GM10266 (cell line): ENCODE results near the gene CCDC122.

Experiments
- DNase-seq: peaks from one replicate; pipeline ENCODE4 v3.0.0; 2012; ENCODE audit errors: extremely low spot score
- TF ChIP-seq, protein P1 (sequence below): IDR thresholded peaks from 2 replicates; pipeline ENCODE4 v1.5.1; 2012; ENCODE audit warnings: mild to moderate bottlenecking, low read depth; ENCODE audit not compliant: control insufficient read depth, insufficient read depth; ENCODE audit errors: missing control alignments

Gene CCDC122

DNA sequence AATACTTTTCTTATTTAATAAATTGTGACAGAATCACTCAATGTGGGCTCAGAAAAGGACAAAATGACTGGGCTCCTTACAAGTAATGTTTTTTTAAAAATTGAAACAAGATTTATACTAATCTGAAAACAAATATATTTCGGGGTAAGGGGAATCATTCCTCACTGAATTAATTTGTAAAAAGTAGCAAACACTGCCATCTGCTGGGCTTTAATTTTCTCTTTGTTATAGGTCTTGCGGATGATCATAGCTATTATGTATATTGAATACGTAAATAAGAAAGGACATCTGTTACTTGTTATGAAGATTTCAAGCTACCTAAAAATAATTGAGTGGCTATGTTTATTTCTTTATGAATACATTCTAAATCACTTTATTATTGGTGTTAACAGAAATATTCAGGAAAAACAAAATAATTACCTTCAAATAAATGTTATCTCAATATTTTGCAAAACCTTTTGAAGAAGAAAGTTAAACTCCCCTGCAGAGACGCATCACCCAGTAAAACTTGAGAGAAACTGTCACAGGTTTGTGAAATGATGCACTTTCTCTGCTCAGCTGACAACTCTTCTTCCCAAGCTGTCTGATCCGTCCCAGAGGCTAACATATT is 75.0 kb downstream of the CCDC122 start:
- TF ChIP-seq, protein P1, sequence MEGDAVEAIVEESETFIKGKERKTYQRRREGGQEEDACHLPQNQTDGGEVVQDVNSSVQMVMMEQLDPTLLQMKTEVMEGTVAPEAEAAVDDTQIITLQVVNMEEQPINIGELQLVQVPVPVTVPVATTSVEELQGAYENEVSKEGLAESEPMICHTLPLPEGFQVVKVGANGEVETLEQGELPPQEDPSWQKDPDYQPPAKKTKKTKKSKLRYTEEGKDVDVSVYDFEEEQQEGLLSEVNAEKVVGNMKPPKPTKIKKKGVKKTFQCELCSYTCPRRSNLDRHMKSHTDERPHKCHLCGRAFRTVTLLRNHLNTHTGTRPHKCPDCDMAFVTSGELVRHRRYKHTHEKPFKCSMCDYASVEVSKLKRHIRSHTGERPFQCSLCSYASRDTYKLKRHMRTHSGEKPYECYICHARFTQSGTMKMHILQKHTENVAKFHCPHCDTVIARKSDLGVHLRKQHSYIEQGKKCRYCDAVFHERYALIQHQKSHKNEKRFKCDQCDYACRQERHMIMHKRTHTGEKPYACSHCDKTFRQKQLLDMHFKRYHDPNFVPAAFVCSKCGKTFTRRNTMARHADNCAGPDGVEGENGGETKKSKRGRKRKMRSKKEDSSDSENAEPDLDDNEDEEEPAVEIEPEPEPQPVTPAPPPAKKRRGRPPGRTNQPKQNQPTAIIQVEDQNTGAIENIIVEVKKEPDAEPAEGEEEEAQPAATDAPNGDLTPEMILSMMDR, result peak; percentile 38
- peak; percentile 45 for DNase-seq

DNA sequence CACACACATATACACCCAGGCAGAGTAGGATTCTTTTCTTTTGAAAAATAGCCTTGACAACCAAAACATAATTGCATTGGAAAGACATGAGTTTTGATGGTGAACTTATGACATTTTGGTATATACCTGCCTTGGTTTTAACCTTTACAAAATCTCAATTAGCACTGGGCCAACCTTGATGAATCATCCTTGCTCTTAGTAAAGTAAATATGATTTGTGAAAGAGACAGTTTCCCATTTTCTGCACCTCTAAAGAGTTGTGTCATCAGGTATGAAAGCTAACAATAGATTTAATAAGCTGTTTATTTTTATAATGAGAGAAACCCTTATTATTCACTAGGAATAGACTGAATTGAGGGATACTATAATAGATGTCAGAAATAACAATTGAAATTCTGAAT is 77.0 kb downstream of the CCDC122 start:
- TF ChIP-seq, protein P1, result no peak
- DNase-seq, result no peak

DNA sequence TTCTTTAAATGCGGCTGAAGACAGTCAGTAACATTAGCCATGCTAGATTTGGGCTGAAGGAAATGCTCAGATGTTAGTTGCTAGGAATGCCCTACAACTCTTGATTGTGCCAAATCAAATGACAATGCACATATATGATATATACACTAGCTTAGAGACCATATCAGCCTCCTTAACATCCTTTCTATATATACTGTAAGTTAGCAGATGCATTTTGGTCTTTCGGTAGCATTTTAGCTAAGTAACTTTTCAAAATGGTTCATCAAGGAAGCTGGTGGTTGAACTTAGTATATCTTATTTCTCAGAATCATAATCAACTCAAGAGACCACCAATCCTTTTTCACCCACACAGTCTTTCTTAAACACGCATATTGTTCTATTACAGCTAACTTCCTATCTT is 78.7 kb downstream of the CCDC122 start:
- DNase-seq, result no peak
- TF ChIP-seq, protein P1, result no peak

DNA sequence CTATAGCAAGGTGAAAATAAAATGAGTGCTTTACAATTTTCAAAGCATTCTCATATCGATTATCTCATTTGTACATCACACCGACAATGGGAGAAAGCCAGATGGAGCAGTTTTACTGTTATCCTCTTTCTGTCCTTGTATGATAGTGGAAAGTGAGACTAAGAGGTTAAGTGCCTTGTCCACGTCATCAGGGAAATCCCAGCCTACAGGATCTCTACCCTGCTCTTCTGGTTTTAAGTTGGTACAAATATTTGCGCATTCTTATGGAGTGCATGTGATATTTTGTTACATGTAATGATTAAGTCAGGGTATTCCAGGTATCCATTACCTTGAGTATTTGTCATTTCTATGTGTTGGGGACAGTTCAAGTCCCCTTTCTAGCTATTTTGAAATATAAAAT is 80.3 kb downstream of the CCDC122 start:
- DNase-seq, result no peak
- TF ChIP-seq, protein P1, result no peak

DNA sequence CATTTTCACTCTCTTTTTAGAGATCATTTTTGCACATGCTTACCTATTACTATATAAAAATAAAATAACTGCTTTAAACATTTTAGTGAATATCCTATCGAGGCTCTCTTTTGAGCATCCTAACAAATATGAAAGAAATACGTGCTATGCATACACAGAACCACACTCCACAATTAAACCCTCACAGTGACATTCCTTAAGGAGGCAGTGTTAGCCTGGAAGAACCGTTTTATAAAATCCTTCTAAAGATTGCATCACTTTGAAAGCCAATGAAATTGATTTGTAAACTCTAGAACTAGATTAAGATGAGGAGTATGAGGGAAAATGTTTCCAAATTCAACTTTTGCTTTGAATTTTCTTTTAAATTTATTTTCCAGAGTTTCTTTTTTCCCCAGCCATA is 81.7 kb downstream of the CCDC122 start:
- DNase-seq, result no peak
- TF ChIP-seq, protein P1, result no peak

DNA sequence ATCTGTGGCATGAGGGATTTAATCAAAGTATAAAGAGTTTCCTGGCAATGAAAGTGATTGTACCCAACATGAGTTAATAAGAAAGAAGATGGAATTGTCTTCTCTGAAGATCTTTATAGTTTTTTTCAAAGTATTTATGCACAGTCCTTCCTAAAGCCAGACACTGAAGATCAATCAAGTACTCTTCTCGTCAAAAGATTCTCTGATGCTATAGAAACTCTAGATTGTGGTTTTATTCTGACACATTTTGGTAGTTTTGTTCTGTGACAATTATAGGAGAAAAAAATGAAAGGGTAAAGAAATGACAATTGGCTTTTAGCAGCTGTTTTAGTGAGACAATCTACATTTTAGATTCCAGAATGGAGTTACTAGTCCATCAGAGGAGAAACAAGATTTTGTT is 82.4 kb downstream of the CCDC122 start:
- TF ChIP-seq, protein P1, result no peak

DNA sequence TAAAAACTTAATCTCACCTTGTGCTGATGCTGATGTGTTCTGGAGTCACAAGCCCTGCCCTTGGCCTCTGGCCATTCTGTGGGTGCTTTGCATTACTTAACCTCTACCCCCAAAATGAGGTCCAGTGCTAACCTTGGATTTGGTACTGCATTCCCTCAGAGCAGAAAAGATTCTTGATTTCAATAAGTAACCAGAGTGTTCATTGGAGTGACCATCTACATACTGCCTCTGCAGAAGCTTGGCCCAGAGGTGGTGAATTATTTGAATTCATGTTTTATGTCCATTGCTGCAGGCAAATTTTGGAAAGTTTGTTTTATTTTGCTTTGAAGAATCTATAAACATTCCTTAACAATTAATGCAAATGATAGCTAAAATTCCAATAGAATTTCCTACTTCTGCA is 85.1 kb downstream of the CCDC122 start:
- TF ChIP-seq, protein P1, result no peak
- no peak for DNase-seq

More for the DNA sequence above, 82.4 kb downstream of the CCDC122 start:
- DNase-seq, result no peak
